ENCODE results near the gene IGSF8.
"Not testable (repeated sequence)": the region's sequence is repeated elsewhere in the genome, so short reads cannot be mapped to it uniquely, and the experiment has no call there.

The IGSF8 gene

GRCh38 chr1:160127381-160127780, 29.0 kb upstream of the IGSF8 start:
- DNase-seq (ENCODE audit: low read depth): no peak

DNA sequence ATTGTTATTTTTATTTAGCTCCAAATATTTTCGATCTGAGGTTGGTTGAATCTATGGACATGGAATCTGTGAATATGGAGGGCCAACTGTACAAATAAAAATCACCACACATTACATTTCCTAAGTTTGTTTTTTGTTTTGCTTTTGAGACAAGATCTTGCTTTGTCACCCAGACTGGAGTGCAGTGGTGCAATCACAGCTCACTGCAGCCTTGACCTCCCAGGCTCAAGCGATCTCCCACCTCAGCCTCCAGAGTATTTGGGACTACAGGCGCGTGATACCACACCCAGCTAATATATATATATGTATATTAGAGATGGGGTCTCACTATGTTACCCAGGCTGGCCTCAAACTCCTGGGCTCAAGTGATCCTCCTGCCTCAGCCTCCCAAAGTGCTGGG, 27.9 kb upstream of the IGSF8 start:
- DNase-seq (ENCODE audit: low read depth): not testable (repeated sequence)

DNA sequence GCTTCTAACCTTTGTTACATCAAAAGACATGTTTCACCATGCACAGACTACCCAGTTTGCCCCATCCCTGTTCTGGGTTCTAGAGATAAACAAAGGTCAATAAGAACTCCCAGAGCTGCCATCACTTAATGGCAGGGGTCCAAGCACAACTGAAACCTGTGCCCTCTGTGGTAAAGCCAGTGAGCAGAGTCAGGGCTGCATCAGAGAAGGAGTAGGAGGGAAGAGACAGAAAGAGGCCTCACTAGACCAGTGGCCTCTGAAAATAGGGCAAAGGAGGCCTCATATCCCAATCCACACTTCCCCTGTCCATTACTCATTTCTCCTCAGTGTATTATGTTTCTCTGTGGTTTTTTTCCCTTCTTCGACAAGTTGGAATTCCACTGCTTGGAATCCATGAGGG, 27.3 kb upstream of the IGSF8 start:
- no peak for DNase-seq (ENCODE audit: low read depth)

DNA sequence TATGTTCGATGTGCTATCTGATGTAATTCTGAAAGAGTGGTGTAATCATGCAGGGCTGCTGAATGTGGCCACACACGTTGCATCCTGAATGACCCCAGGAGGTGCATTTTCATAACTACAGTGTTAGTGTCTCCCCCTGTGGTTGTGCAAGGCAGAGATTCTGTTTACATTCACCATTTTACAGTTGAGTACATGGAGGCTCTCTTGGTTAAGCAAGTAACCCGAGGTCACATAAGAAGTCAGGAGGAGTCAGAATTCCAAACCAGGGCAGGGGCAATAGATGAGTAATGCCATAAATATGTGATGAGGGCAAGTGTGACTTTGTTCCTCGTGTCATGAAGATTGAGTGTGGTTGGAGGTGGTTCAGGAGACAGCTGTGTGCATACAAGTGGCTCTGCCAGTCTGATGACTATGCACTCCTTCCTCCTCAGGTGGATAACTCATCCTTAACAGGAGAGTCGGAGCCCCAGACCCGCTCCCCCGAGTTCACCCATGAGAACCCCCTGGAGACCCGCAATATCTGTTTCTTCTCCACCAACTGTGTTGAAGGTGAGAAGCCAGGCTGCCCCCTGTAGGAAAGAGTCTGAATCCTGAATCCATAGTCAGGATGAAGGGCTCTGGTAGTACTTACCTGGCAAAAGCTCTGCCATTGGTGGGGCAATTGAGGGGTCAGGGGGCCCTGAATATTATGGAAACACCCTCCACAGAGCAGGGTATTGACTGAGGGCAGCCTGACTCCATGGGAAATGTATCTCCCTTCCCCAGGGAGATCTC, 26.5 kb upstream of the IGSF8 start:
- no peak for DNase-seq (ENCODE audit: low read depth)

GRCh38 chr1:160123726-160124125, 25.3 kb upstream of the IGSF8 start:
- DNase-seq (ENCODE audit: low read depth): no peak

GRCh38 chr1:160122978-160123495, 24.6 kb upstream of the IGSF8 start:
- no peak for DNase-seq (ENCODE audit: low read depth)

DNA sequence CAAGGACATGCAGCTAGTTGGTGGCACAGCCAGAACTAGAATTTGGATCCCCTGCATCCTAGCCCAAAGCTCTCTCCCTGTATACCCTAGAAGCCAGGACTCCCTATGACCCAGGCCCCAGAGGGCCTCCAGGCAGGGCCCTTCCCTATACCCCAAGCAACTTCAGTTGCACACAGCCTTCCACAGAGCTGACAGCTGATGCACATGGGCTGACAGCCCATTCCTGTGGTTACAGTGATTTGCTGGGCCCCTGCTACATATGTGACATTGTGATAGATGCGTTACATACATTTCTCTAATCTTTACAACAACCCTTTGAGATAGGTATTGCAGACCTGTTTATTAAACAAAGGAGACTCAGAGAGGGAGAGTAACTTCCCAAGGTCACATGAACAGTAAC, 23.0 kb upstream of the IGSF8 start:
- no peak for DNase-seq (ENCODE audit: low read depth)

GRCh38 chr1:160120797-160121196, 22.4 kb upstream of the IGSF8 start:
- DNase-seq (ENCODE audit: low read depth): no peak

DNA sequence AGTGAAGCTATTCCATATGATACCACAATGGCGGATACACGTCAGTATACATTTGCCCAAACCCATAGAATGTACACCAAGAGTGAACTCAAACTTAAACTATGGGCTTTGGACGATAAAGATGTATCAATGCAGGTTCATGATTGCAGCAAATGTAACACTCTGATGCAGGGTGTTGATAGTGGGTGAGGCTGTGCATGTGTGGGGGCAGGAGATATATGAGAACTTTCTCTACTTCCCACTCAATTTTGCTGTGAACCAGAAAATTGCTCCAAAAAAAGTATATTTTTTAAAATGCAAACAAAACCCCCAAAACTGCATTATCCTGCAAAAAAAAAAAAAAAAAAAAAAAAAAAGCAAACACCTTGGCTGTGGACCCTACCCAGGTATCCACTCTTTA, 20.5 kb upstream of the IGSF8 start:
- DNase-seq (ENCODE audit: low read depth): no peak

DNA sequence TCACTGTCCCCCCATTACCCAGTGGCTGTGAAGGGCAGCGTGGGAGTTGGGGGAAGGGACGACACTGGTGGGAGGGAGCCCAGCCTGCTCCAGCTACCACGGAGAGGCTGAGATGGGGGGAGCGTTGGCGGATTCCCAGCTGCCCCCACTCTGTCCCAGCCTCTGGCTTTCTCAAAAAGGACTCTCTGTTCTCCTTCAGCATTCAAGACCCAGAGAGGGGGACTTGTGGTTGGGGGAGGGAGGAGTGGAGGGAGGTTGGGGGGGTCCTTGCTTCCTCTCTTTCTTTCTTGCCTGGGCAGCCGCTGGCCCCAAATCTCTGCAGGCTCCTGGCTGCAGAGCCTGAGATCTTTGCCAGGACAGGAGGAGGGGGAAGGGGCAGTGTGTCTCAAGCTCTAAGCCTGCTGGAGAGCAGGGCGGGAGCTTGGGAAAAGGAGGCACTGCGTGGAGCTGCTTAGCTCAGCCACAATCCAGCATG, 19.3 kb upstream of the IGSF8 start:
- no peak for DNase-seq (ENCODE audit: low read depth)

- DNase-seq (ENCODE audit: low read depth): no peak
Observed at GRCh38 chr1:160117300-160117699, 18.9 kb upstream of the IGSF8 start.

DNA sequence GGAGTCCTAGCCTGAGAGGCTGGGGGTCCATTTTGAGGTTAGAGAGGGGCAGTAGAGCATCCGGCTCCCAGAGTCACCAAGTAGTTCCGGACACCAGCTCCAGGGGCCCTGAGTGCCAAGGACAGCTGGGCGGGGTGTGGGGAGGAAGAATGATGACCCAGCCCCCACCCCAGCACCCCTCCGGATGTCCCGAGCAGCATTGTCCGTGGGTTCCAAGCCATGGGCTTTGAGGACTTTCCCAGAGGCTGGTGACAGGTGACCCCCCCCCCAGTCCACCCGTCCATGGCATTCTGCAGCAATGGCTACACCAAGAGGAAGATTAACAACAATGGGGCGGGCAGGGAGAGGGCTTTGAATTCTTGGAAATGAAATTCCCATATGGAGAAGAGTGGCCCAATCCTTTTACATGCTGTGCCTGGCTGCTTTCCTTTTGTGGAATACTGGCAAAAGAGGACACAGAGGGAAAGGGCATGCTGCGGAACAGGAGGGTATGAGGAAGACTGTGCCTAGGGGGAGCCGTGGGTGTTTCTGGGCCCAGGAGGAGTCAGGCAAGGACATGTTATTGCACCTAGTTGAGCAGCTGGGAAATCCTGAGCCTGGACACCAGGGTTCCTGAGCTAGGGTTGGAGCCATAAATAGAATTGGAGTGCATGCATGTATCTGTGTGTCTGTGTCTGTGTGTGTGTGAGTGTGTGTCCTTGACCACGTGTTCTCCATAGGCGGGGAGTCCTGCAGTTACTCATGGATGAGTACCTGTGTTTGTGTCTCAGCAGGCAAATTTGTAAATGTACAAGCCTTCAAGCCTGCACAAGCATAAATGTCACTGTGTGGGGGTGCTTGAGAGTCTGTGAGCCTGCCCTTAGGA, 18.1 kb upstream of the IGSF8 start:
- DNase-seq (ENCODE audit: low read depth): no peak

DNA sequence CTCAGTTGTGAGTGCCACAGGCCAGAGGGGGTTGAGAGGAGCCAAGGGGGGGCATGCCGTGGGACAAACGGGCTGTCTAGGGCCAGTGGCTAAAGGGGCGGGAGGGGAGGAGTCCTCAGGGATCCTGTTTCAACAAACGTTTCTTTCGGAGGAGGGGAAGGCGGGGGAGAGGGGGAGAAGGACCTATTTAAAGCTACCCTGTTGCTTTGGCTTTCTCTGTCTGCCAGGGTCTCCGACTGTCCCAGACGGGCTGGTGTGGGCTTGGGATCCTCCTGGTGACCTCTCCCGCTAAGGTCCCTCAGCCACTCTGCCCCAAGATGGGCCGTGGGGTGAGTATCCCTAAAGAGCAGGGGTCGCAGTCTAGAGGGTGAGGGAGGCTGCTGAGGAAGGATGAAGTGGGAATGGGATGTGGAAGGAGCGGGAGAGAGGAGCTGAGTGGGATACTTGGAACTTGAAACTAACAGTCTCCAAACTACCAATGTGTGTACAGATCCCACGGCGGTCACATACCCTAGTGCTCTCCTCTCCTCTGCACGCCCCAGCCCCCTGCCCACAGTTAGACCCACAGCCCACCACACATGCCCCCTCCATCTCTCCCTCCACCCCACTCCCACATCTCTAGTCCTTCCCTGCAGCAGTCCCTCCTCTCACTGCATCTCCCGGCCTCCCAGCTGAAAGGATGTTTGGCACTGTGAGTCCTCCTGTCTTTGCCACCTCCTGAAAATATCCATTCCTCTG, 17.3 kb upstream of the IGSF8 start, which contains the start of gene ATP1A2:
TSS of gene ATP1A2 (plus strand) at position 215 of the 738 bp plus-strand sequence. CDS start at position 318, 103 bp downstream.
- no peak for DNase-seq (ENCODE audit: low read depth)

DNA sequence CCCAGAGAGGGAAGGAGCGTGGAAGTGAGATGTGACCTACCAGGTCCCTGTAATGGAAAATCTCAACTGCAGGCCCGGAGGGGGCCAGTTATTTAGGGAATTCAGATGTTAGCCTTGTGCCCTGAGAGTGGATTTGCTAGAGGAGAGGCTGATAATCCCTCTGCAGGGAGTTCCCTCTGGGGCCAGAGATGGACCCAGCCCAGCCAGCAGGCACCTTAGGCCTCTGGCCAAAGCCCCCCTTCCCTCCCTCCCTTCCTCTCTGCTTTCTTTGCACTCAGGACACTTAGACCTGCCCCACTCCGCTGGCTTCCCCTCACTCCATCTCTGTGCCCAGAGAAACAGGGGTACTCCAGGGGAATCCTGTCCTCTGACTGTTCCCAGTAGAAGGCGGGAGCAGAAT, 15.7 kb upstream of the IGSF8 start:
- no peak for DNase-seq (ENCODE audit: low read depth)

DNA sequence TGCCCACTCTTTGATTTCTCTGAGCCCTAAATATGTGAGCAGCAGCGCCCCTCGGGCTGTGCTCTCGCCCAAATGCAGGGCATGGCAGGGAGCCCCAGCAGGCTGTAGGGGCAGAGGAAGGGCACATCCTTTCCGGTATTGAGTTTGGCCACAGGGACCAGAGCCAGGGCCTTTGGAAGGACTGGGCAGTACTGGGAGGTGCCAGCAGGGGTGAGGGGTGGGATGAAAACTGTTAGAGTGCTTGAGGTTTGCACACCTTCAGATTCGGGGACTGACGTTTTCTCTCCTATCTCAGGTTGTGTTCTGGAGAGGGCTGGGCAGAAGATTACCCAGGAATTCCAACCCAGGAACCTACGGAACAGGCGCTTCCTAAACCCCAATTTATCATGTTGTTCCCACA, 15.0 kb upstream of the IGSF8 start:
- no peak for DNase-seq (ENCODE audit: low read depth)

GRCh38 chr1:160112357-160112756, 13.9 kb upstream of the IGSF8 start:
- DNase-seq (ENCODE audit: low read depth): no peak

DNA sequence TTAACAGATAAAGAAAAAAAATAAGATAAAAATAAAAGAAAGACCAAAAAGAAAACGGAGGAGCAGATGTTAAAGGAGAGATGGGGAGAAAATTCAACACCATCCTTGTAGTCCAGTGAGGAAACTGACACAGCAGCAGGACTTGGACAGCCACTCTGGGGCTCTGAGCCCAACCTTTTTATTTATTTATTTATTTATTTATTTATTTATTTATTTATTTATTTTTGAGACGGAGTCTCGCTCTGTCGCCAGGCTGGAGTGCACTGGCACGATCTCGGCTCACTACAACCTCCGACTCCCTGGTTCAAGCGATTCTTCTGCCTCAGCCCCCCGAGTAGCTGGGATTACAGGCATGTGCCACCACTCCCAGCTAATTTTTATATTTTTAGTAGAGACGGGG, 13.0 kb upstream of the IGSF8 start:
- DNase-seq (ENCODE audit: low read depth): not testable (repeated sequence)

DNA sequence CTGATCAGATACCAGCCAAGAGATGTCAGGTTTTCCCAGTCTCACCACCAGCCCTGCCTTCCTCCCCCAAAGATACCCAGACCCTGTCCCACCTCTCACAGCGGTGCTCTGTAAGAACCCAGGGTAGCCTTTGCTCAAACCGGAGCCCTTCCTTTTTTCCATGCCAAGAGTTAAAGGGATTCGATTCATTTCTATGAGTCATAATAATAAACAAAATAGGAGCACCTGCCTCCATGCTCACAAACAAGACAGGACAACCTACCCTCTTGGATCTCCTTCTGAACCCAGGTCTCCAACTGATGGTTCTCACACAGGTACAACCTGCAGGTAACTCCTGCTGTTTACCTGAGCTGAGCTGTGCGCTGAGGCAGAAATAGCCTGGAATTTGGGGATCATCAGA, 11.3 kb upstream of the IGSF8 start:
- no peak for DNase-seq (ENCODE audit: low read depth)

- DNase-seq (ENCODE audit: low read depth): no peak
Observed at GRCh38 chr1:160108888-160109662, 10.7 kb upstream of the IGSF8 start.

DNA sequence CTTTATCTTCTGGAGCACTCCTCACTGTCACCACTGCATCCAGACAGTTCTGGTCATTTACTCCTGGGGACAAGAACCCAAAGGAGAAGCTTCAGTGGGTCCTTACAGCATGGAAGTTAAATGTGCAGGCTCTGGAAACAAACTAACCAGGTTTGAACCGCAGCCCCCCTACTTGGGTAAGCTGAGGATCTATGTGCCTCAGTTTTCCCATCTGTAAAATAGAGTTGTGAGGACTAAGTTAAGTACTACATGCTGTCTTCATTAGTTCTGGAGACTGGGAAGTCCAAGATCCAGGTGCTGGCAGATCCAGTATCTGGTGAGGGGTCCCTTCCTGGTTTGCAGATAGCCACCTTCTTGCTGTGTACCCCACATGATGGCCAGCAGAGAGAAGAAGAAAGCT, 9.1 kb upstream of the IGSF8 start:
- no peak for DNase-seq (ENCODE audit: low read depth)

DNA sequence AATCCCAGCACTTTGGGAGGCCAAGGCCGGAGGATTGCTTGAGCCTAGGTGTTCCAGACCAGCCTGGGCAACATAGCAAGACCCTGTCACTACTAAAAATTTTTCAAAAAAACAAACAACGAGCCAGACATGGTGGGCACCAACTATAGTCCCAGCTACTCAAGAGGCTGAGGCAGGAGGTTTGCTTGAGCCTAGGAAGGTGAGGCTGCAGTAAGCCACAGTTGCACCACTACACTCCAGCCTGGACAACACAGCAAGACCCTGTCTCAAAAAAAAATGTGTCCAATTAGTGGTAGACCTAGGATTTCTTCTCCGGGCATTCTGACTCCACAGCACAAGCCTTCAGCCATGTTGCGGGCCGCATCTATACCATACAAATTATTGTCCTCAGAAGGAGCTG, 6.7 kb upstream of the IGSF8 start:
- no peak for DNase-seq (ENCODE audit: low read depth)
